GM11168 (cell line): ENCODE measurements around the gene PPOX.

Experiments used
- in situ Hi-C: fragments of 300-500 bp; cut with MboI; formaldehyde crosslinking; loops from one replicate; pipeline ENCODE4 v1.12.0; 2022; ENCODE audit warnings: low sequenced_read_pairs; ENCODE audit not compliant: unreplicated experiment

The PPOX gene

GRCh38 chr1:161173711-161174110 is 7.5 kb downstream of the PPOX start:
- in situ Hi-C loops: no loop called here

DNA sequence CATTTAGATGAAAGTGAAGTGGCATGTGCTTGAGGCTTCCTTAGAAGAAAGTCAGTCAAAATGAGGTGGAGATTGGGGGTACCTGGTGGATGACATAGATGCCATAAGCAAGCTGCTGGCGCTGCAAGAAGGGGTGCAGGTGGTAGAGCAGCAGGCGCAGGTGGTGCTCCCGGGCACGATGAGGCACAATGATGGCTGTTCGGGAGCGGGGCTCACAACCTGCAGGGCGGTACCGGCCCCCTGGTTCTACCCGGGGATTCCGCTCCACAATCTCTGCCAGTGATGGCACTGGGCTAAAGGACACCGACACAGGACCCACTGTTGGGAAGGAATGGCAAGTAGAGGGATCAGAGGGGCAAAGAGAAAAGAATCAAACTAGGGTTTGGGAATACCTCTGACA is 8.7 kb downstream of the PPOX start:
- in situ Hi-C loops: no loop called here

GRCh38 chr1:161175771-161176453 is 9.7 kb downstream of the PPOX start:
- in situ Hi-C loops: no loop called here

GRCh38 chr1:161176468-161177111 is 10.4 kb downstream of the PPOX start:
- in situ Hi-C loops: no loop called here

GRCh38 chr1:161177112-161177935 is 11.1 kb downstream of the PPOX start, which contains the start of gene B4GALT3:
B4GALT3 (minus strand) TSS chr1:161177507; CDS start chr1:161176060, 1,447 bp downstream.
- in situ Hi-C loops: no loop called here

DNA sequence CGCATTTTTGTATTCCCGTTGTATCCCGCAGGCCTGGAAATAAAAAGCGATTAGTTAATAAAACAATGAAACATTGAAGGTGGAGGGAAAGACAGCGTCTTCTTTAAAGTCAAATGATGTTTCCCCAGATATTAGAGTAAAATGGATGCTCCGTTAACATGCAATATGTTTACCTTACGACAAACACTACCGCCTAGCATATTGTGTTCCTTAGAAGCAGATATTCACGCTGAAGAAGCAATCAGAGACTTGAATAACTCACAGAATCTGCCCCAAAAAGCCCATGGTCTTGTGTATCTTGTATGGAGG is 11.7 kb downstream of the PPOX start:
- in situ Hi-C loops: no loop called here

- in situ Hi-C loops: no loop called here
Measured at GRCh38 chr1:161179698-161180097, 13.5 kb downstream of the PPOX start.

- in situ Hi-C loops: no loop called here
Measured at GRCh38 chr1:161180639-161181038, 14.4 kb downstream of the PPOX start.

- in situ Hi-C loops: no loop called here
Measured at GRCh38 chr1:161182214-161182613, 16.0 kb downstream of the PPOX start.

GRCh38 chr1:161185282-161185682 is 19.1 kb downstream of the PPOX start:
- in situ Hi-C loops: no loop called here

DNA sequence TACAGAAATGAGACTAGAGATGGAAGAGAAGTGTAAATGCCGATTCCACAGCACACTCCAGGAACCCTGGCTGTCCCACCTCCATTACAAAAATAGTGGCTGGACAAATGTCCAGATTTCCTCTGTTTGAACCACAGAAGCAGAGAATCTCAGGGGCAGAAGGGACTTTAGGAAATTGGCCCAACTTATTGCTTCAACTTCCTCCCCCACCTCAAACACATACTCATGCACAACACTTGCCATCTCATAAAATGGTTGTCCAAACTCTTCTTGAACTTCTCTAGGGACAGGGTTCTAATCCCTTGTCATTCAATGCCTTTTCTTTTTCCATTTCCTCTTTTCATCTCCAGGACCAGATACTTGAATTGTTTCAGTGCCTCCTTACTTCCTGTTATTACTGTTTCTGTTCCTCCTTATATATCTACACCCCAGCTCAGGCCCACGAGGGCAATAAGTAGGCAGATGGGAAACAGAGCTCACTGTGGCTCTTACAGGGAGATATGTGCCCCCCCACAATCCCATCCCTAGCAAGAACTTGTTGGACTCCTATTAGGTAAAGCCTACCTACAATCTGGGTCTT is 19.6 kb downstream of the PPOX start:
- in situ Hi-C loops: no loop called here

DNA sequence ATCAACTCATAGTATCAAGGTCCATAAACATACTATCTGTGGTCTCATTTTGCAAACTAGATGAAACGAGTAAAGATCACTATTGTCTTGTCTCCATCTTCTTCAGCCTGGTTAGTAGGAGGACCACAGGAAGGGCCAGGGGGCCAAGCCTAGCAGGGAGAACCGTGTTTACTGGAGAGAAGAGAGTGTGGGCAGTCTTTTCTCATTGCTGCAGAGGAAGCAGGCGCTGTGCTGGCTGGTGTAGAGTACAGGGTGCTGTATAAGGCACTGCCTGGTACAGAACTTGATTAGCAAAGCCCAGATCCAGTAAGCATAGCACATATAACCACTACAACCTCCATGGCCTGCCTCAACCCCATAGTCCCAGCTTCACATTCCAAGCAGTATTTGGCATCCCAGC is 21.1 kb downstream of the PPOX start:
- in situ Hi-C loops: no loop called here

DNA sequence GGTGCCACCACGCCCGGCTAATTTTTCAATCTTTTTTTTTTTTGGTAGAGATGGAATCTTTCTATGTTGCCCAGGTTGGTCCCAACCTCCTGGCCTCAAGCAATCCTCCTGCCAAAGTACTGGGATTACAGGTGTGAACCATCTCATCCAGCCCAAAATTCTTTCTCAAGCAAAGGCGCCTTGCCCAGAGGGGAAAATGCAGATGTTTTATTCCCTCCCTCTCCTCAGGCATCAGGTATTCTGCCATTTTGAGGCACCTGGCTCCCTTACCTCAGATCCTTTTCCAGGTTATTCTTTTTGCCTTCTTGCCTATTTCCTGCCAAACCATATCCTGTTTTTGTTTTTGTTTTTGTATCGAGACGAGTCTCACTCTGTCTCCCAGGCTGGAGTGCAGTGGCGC is 22.2 kb downstream of the PPOX start:
- in situ Hi-C loops: no loop called here

DNA sequence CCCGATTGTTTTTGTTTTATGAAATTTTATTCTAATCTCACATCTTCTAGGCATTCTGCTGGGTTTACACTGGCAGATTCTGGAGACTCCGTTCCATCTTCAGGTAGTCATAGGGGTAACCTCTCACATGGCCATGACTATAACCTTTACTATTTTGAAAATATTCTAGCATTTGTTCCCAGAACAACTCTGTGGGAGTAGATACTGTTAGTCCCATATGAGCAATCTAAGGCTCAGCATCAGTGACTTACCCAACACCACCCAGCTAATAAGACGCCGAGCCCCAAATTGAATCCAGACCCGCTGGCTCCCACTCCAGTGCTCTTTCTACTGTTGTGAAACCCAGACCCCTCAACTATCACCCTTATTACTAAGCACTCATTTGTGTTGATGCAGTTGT is 22.8 kb downstream of the PPOX start:
- in situ Hi-C loops: no loop called here

DNA sequence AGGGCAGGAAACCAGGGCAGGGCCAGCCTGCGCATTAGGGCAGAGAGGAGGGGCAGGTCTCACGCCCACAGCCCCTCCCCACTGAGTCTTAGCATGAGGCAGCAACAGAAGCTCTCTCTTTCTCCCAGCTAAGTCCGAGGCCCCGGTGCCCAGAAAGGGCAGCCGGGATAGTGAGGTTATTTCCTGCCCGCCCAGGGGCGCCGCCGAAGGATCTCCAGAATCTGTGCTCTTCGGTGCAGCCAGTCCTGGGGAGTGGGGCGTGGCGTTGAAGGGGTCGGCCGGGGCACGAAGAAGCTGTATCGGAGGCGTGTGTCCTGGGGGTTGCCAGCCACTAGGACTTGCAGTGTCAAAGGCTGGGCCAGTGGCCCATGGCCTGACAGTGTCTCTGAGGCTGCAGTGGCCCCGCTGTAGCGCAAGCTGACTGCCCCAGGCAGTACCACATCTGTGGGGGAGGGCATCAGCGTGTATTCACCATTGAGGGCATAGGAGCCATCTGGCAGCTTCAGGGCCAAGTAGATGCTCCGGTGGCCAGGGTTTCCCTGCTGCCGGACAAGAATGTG is 24.8 kb downstream of the PPOX start:
- in situ Hi-C loops: no loop called here

DNA sequence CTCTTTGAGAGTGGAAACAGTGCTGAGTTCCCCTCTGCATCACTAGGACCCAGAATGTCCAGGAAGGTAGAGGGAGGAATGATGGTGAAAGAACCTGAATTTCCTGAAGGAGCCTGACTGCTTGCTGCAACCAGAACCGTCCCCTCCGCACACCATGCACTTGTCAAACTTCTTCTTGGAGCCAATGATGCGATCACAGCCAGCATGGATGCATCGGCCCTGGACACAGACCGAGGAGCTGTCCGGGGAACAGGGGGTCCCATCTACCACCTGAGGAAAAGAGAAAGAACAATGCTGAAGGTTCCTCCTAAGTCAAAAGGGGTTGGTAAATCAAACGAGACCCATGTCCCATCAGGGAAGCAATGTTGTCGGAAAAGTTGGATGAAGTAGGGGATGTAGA is 25.7 kb downstream of the PPOX start:
- in situ Hi-C loops: no loop called here

- in situ Hi-C loops: no loop called here
Measured at GRCh38 chr1:161192476-161193465, 26.5 kb downstream of the PPOX start.

- in situ Hi-C loops: no loop called here
Measured at GRCh38 chr1:161193561-161194235, 27.5 kb downstream of the PPOX start.

DNA sequence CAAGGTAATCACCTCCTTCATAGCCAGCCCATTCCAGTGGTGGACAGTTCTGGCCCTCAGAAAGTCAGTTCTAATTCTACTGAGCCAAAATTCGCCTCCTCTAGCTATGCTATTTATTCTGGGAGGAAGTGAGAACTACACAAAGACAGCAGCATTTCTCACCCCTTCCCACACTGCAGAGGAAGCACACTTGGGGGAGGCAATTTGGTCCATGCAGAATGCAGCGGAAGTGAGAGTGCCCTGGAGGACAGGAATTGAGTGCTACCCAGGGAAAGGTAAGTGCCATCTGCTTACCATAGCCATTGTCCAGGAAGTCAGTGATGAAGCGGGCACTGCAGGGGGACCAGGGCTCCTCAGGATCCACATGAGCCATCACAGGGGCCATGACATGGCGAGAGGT is 28.9 kb downstream of the PPOX start:
- in situ Hi-C loops: no loop called here
